ENCODE measurements around the gene NCAM1. TPM values are rescaled to one million over a fixed set of nuclear protein-coding genes. Genes with fewer than 3 reads are reported as not detected.

NCAM1 gene
- total RNA-seq, 1 donor from 2014 or later = 4.2 TPM

- DNase-seq (peak; percentile 90), ATAC-seq (peak; percentile 98)
- H3K27me3 ChIP-seq = peaks cover 6% of the 10 kb centered on the region
- H3K9me3 ChIP-seq = no peaks in the 10 kb centered on the region
- no peak overlapping the region for H3K4me3 ChIP-seq
- H3K27ac ChIP-seq = no peak overlapping the region
- no peaks in the 10 kb centered on the region for H3K36me3 ChIP-seq
- peak; percentile 89 for TF ChIP-seq CTCF (IDR thresholded peaks at IDR 0.05)
- no peaks in the 10 kb centered on the region for H3K4me1 ChIP-seq
- intact Hi-C loops (cut with DNase I) = no loop called here
Measured at GRCh38 chr11:113305440-113306336, 344.5 kb downstream of the NCAM1 start.

DNA sequence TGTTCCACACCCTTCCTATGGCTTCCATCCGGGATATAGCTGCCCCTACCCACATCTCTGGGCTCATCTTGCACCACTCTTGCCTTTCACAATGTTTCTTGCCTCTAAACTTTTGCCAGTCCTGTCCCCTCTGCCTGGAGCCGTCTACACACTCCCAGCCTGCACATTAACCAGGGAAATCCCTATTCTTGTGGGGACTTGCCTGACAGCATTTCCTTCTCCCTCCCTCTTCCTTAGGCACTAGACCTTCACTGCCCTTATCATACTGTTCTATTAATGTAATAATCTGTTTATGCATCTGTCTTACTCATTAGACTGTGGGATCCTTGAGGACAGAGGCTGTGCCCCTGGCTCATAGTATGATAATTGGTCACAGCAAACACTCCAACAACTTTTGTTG is 347.4 kb downstream of the NCAM1 start:
- ATAC-seq (no peak), DNase-seq (no peak)
- TF ChIP-seq CTCF (IDR thresholded peaks at IDR 0.05) = no peak
- intact Hi-C loops (cut with DNase I) = no loop called here
- Histone ChIP-seq H3K36me3 (no peaks in the 10 kb centered on the region), H3K4me1 (peaks cover under 1% of the 10 kb centered on the region), H3K27me3 (no peaks in the 10 kb centered on the region), H3K4me3 (no peak overlapping the region), H3K27ac (no peak overlapping the region), H3K9me3 (no peaks in the 10 kb centered on the region)

GRCh38 chr11:113311536-113311935 is 350.3 kb downstream of the NCAM1 start:
- H3K9me3 ChIP-seq = no peaks in the 10 kb centered on the region
- ATAC-seq (no peak), DNase-seq (no peak)
- peaks cover 13% of the 10 kb centered on the region for H3K4me1 ChIP-seq
- H3K4me3 ChIP-seq = no peak overlapping the region
- TF ChIP-seq CTCF (IDR thresholded peaks at IDR 0.05) = no peak
- H3K27ac ChIP-seq = no peak overlapping the region
- H3K36me3 ChIP-seq = no peaks in the 10 kb centered on the region
- intact Hi-C loops (cut with DNase I) = no loop called here
- no peaks in the 10 kb centered on the region for H3K27me3 ChIP-seq

- Histone ChIP-seq H3K4me1 (peaks cover 13% of the 10 kb centered on the region), H3K4me3 (no peak overlapping the region), H3K27me3 (no peaks in the 10 kb centered on the region), H3K27ac (no peak overlapping the region), H3K36me3 (no peaks in the 10 kb centered on the region), H3K9me3 (no peaks in the 10 kb centered on the region)
- no peak for DNase-seq
- intact Hi-C loops (cut with DNase I) = no loop called here
- TF ChIP-seq CTCF (IDR thresholded peaks at IDR 0.05) = no peak
- ATAC-seq = no peak
Measured at GRCh38 chr11:113313601-113314000, 352.4 kb downstream of the NCAM1 start.

DNA sequence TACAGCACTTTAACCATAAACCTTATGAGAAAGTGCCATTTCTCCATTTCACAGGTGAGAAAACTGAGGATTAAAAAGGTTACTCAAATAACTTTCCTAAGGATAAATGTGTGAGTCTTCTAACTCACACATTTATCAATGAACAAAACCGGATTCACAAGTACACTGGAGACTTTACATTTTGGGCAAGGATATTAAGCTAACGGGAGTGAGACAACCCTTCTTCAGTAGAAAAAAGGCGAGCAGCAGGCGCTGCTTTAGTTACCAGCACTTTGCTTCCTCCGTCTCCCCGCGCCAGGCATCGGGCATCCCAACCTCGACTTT is 352.8 kb downstream of the NCAM1 start:
- Histone ChIP-seq H3K4me3 (peak overlapping the region; percentile 86), H3K4me1 (peaks cover 13% of the 10 kb centered on the region), H3K36me3 (no peaks in the 10 kb centered on the region), H3K27ac (peak overlapping the region; percentile 93), H3K27me3 (no peaks in the 10 kb centered on the region), H3K9me3 (no peaks in the 10 kb centered on the region)
- ATAC-seq = no peak
- no peak for TF ChIP-seq CTCF (IDR thresholded peaks at IDR 0.05)
- intact Hi-C loops (cut with DNase I) = no loop called here
- no peak for DNase-seq

Measured in upper lobe of right lung (tissue), 1 donor.